Bone marrow (tissue), 2 donors: Measurements from ENCODE around the gene UBE2E2.

ENCODE experiments used
- DNase-seq, 2 donors: peaks; one replicate each; lab custom pipeline; 2025; lab: John Stamatoyannopoulos, UW

Gene UBE2E2

GRCh38 chr3:23276913-23277658 is 74.0 kb downstream of the UBE2E2 start:
- DNase-seq: no peak

- DNase-seq: no peak
Observed at GRCh38 chr3:23277688-23278087, 74.6 kb downstream of the UBE2E2 start.

GRCh38 chr3:23283625-23284024 is 80.5 kb downstream of the UBE2E2 start:
- no peak for DNase-seq

DNA sequence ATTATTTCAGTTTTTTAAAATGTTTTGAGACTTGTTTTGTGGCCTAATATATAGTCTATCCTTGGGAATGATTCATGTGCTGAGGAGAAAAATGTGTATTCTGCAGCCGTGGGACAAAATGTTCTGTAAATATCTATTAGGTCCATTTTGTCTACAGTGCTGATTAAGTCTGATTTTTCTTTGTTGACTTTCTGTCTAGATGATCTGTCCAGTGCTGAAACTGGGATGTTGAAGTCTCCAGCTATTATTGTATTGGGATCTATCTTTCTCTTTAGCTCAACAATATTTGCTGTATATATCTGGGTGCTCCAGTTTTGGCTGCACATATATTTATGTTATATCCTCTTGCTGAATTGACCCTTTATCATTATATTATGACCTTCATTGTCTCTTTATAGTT is 85.2 kb downstream of the UBE2E2 start:
- no peak for DNase-seq

DNA sequence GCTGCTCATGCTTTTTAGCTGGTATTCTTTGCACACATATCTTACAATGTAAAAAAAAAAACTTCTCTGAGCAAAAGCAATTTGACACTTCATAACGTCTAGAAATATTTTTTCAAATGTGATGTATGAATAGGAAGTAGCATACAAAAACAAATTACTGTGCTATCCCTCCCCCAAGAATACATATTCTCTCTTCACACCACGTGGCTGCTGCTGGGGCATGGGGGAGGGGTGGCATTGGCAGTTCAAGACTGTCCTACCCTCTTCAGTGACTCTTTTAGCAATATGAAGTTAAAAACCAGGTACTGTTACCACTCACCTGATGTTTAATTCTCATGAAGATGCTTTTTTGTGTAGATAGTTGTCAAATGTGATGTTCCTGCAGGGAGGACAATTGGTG is 85.6 kb downstream of the UBE2E2 start:
- DNase-seq: no peak

DNA sequence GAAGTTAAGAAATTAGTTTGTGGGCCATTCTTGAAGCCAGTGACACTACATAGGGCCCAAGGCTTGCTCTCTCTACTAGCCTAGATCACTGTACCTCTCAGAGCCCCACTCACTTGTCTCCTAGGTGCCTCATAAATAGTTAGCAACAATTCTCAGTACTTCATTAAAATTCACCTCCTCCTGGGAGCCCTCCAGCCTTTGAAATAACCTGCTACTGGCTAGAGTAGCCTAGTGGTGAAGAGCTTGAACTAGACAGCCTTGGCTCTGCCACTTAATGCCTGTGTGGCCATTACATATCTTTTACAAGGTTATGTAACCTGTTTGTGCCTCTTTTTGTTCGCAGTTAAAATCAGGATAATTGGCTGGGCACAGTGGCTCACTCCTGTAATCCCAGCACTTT is 89.3 kb downstream of the UBE2E2 start:
- no peak for DNase-seq

DNA sequence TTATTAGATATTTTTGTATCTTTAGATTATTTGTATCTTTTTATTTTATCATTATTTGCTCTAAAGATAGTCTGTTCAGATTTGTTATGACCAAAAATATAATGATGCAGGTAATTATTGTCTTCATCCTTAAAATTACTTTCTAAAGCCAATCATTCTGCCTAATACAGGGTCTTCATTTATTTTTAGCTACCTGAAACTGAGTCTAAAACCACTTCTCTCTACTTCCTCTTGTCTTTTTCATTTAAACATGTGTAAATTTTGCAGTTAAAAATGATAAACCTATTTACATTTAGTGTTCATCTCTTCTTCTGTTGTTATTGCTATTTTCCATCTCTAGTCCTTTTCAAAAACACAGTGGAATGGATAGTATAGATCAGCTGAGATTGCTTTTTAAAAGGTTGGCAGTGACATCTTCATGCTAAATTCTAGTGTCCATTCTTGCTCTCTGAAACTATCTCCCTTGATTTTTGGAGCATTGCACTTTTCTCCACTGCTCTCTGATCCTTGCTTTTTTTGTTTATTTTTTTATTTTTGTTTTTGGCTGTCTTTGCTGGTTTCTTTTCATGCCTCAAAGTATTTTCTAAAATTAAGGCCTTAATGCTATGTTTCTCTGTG is 91.8 kb downstream of the UBE2E2 start:
- no peak for DNase-seq

DNA sequence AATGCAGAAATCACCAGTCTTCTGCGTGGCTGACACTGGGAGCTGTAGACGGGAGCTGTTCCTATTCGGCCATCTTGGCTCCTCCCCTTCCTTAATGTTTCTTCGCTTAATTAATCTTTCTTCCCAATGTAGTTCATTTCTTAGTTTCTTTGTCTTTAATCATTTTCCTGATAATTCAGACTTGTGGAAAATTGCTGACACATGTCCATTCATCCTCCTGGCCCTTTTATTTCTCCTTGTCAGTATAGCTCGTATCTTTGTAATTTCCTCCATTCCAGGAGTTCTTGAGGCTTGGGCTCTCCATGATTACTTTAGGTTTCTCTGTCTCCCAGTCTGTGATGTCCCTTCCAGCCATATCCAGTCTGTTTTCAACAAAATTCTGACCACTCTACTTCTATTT is 98.7 kb downstream of the UBE2E2 start:
- DNase-seq: no peak

GRCh38 chr3:23302271-23302670 is 99.1 kb downstream of the UBE2E2 start:
- no peak for DNase-seq

GRCh38 chr3:23303601-23304217 is 100.6 kb downstream of the UBE2E2 start:
- no peak for DNase-seq

GRCh38 chr3:23304424-23304823 is 101.3 kb downstream of the UBE2E2 start:
- DNase-seq: no peak

- no peak for DNase-seq
Observed at GRCh38 chr3:23308986-23309625, 106.0 kb downstream of the UBE2E2 start.

- DNase-seq: no peak
Observed at GRCh38 chr3:23312866-23313265, 109.7 kb downstream of the UBE2E2 start.

- no peak for DNase-seq
Observed at GRCh38 chr3:23314981-23315762, 112.0 kb downstream of the UBE2E2 start.

GRCh38 chr3:23316924-23317323 is 113.8 kb downstream of the UBE2E2 start:
- no peak for DNase-seq

DNA sequence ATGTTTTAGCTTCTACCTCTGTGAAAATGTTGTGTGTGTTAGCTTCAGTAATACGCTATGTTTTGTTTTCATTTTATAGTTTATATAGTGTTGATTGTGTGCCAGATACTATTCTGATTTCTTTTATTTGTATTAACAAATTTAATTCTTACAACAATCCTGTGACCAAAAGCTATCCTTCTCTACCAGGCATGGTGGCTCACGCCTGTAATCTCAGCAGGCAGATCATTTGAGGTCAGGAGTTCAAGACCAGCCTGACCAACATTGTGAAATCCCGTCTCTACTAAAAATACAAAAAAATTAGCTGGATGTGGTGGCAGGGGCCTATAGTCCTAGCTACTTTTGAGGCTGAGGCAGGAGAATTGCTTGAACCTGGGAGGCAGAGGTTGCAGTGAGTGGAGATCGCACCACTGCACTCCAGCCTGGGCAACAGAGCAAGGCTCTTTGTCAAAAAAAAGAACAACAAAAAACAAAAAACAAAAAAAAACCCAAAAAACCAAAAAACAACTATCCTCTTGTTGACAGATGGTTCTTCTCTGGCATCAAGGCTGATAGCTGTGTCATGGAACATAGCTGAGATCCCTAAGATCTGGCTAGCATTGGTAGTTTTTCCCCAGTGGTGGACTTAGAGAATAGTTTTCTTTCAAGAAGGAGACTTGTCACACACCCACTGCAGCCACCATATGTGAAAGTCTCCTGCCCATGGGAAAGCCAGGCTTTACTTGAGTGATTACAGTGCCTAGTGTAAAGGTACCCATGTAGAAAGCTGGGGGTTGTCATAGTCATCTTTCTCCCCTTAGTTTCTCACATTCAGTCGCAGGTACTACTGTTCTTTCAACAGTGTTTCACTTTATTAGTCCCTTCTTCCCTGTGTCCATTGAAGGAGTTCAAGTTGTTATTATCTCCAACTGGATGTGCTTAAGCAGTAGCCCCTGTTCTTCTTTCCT is 116.5 kb downstream of the UBE2E2 start:
- no peak for DNase-seq

DNA sequence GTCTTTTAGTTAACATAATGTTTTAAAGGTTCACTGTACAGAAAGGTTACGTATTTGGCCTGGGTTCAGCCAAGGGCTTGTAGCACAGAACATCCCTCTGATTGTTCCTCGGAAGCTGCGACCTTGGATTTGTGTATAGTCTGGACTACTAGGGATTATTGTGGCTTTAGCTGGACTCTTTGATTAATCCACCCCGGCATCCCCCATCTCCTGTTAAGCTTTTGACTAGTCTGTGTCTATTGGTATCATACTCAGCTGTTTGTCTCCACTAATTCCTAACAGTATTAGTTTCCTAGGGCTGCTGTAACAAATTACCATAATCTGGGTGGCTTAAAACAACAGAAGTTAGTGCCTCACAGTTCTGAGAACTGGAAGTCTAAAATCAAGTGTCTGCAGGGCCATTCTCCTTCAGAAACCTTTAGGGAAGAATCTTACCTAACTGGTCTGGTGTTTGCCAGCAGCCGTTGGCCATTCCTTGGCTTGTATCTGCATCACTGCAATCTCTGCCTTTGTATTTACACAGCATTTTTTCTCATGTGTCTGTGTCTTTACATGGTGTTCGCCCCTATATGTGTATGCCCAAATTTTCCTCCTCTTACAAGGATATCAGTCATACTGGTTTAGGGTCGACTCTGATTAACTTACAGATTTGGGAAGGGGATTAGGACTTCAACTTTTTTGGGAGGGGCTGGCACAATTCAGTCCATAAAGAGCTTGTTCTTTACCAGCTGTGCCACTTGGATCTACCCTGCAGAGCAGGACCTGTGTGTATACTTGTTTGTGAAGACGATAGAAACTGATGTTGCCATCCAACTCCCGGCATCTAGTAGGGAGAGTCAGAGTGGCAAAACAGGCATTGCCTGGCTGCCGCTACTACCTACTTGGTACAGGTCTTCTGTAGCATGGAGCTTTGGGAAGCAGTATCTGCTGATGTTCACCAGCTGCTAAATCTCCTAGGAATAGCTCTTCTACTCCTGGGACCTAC is 117.8 kb downstream of the UBE2E2 start:
- no peak for DNase-seq

- DNase-seq: peak in 1 of 2 donors; percentile 45
Observed at GRCh38 chr3:23324745-23325144, 121.6 kb downstream of the UBE2E2 start.

DNA sequence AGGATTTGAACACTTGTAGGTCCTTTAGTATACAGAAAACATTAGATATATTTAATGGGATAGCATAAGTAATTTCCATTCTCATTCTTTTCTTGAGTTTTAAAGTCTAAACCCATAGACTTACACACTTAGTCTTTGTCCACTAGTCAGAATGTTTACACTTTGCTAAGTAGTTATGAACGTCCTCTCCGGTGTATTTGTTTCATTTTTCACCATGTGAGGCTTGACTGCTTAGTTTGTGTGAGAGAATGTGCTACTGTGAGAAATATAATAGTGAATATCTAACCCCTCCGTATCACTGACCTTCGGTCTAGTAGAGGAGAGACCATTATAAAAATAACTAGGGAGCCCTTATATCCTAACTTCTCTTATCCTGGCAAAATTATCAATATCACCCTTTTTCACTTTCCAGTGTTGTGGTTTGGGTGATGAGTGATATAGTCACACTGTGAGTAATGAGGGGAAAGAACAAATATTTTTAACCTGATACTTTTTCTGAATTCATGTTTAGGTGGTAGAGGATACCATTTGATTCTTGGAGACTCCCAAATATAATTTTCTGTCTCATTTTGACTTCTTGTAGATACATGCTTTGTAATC is 122.4 kb downstream of the UBE2E2 start:
- no peak for DNase-seq
